Loucy (cell line): ENCODE results near the gene ARSG.

Source experiments
- EZH2phosphoT487 ChIP-seq: fragments of 200-600 bp; IDR thresholded peaks from 2 replicates; pipeline ENCODE4 v1.6.1; 2018; ENCODE audit warnings: antibody characterized with exemption, mild to moderate bottlenecking, moderate library complexity, borderline replicate concordance
- TF ChIP-seq, protein P1 (sequence below): fragments of 200-600 bp; sonication (generic); conservative IDR thresholded peaks from 2 replicates; pipeline ENCODE4 v1.5.1; 2014; ENCODE audit warnings: mild to moderate bottlenecking, antibody characterized with exemption, low read length

DNA sequence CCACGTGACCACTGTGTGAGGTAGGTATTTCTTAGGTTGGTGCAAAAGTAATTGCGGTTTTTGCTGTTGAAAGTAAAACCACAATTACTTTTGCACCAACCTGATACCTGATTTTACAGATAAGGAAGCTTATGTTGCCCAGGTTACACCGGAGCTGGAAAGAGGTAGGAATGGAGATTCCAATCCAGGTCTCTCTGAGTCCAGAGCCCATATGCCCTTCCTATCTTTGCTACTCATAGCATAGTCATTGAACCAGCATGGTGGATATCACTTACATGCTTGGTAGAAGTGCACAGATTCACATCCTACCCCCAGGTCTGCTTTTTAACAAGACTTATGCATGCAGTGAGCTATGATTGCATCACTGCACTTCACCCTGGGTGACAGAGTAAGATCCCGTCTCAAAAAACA, 61.8 kb downstream of the ARSG start:
- TF ChIP-seq, protein P1, sequence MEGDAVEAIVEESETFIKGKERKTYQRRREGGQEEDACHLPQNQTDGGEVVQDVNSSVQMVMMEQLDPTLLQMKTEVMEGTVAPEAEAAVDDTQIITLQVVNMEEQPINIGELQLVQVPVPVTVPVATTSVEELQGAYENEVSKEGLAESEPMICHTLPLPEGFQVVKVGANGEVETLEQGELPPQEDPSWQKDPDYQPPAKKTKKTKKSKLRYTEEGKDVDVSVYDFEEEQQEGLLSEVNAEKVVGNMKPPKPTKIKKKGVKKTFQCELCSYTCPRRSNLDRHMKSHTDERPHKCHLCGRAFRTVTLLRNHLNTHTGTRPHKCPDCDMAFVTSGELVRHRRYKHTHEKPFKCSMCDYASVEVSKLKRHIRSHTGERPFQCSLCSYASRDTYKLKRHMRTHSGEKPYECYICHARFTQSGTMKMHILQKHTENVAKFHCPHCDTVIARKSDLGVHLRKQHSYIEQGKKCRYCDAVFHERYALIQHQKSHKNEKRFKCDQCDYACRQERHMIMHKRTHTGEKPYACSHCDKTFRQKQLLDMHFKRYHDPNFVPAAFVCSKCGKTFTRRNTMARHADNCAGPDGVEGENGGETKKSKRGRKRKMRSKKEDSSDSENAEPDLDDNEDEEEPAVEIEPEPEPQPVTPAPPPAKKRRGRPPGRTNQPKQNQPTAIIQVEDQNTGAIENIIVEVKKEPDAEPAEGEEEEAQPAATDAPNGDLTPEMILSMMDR = no peak
- TF ChIP-seq EZH2phosphoT487 = no peak
